ENCODE results near the gene SV2C.

Gene SV2C

DNA sequence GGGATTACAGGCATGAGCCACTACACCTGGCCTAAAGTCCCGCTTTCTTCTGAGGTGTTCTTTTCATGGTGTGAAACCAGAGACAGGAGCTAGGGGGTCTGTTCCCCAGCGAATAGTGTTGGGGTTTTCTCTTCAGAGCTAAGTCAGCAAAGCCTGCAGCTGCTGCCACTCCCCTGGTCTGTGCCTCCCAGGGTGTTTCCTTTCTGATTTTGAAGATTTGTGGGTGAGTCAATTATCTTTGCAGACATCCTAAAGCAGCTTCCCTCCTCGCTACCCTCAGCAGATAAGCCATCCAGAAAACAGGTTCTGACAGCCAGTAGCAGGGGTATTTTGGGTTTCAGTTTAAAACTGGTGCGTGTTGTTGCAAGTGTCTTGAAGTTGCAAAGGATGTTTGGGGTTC is 247.9 kb downstream of the SV2C start:
- H3K27me3 ChIP-seq (ENCODE audit: insufficient read depth, low read length, poor library complexity) = no peaks in the 10 kb centered on the region
- peak; percentile 7 for DNase-seq
- H4K20me1 ChIP-seq (ENCODE audit: insufficient read depth, low read length) = no peaks in the 10 kb centered on the region
- no peak for TF ChIP-seq CTCF (IDR thresholded peaks at IDR 0.05; ENCODE audit: borderline replicate concordance, extremely low read depth, low read length, poor library complexity, severe bottlenecking)
- no peak for TF ChIP-seq EZH2 (IDR thresholded peaks at IDR 0.05; ENCODE audit: borderline replicate concordance, low read depth, low read length, severe bottlenecking)
- no peaks in the 10 kb centered on the region for H3K36me3 ChIP-seq (ENCODE audit: insufficient read depth, low read length)
- no peaks in the 10 kb centered on the region for H3K9me3 ChIP-seq (ENCODE audit: insufficient read depth, low read length, severe bottlenecking)
- H3K9ac ChIP-seq (ENCODE audit: low read depth, low read length) = no peak overlapping the region
- H3K79me2 ChIP-seq (ENCODE audit: insufficient read depth, low read length) = no peaks in the 10 kb centered on the region
- ATAC-seq (ENCODE audit: insufficient read depth, low read depth) = peak; percentile 58; the same call in 2 of the 3 replicates
- no peak overlapping the region for H3K4me2 ChIP-seq (ENCODE audit: insufficient read depth, low read length)
- peaks cover 7% of the 10 kb centered on the region for H3K4me1 ChIP-seq (ENCODE audit: insufficient read depth, low read length)
- H2AFZ ChIP-seq (ENCODE audit: low read depth, low read length) = no peak overlapping the region
- H3K4me3 ChIP-seq (ENCODE audit: low read depth in 1 of 2, low read length in 2 of 2) = no peak overlapping the region
- H3K27ac ChIP-seq (ENCODE audit: low read length) = no peak overlapping the region

- Histone ChIP-seq H3K9me3 (ENCODE audit: insufficient read depth, low read length, severe bottlenecking) (peaks cover 5% of the 10 kb centered on the region), H3K79me2 (ENCODE audit: insufficient read depth, low read length) (no peaks in the 10 kb centered on the region), H4K20me1 (ENCODE audit: insufficient read depth, low read length) (no peaks in the 10 kb centered on the region), H3K4me3 (ENCODE audit: low read depth in 1 of 2, low read length in 2 of 2) (no peak overlapping the region), H3K27me3 (ENCODE audit: insufficient read depth, low read length, poor library complexity) (no peaks in the 10 kb centered on the region), H3K9ac (ENCODE audit: low read depth, low read length) (no peak overlapping the region), H2AFZ (ENCODE audit: low read depth, low read length) (no peak overlapping the region), H3K36me3 (ENCODE audit: insufficient read depth, low read length) (no peaks in the 10 kb centered on the region), H3K4me2 (ENCODE audit: insufficient read depth, low read length) (no peak overlapping the region), H3K27ac (ENCODE audit: low read length) (no peak overlapping the region), H3K4me1 (ENCODE audit: insufficient read depth, low read length) (no peaks in the 10 kb centered on the region)
- DNase-seq = no peak
- TF ChIP-seq CTCF (IDR thresholded peaks at IDR 0.05; ENCODE audit: borderline replicate concordance, extremely low read depth, low read length, poor library complexity, severe bottlenecking) (no peak), EZH2 (IDR thresholded peaks at IDR 0.05; ENCODE audit: borderline replicate concordance, low read depth, low read length, severe bottlenecking) (no peak)
- ATAC-seq (ENCODE audit: insufficient read depth, low read depth) = no peak
These were observed 248.9 kb downstream of the SV2C start for GRCh38 chr5:76332102-76332501.

- Histone ChIP-seq H3K27me3 (ENCODE audit: insufficient read depth, low read length, poor library complexity) (no peaks in the 10 kb centered on the region), H3K27ac (ENCODE audit: low read length) (no peak overlapping the region), H3K79me2 (ENCODE audit: insufficient read depth, low read length) (no peaks in the 10 kb centered on the region), H3K4me3 (ENCODE audit: low read depth in 1 of 2, low read length in 2 of 2) (no peak overlapping the region), H3K9ac (ENCODE audit: low read depth, low read length) (no peak overlapping the region), H3K36me3 (ENCODE audit: insufficient read depth, low read length) (no peaks in the 10 kb centered on the region), H2AFZ (ENCODE audit: low read depth, low read length) (no peak overlapping the region), H3K4me1 (ENCODE audit: insufficient read depth, low read length) (no peaks in the 10 kb centered on the region), H3K4me2 (ENCODE audit: insufficient read depth, low read length) (no peak overlapping the region), H3K9me3 (ENCODE audit: insufficient read depth, low read length, severe bottlenecking) (peaks cover 5% of the 10 kb centered on the region), H4K20me1 (ENCODE audit: insufficient read depth, low read length) (no peaks in the 10 kb centered on the region)
- DNase-seq (no peak), ATAC-seq (ENCODE audit: insufficient read depth, low read depth) (no peak)
- TF ChIP-seq EZH2 (IDR thresholded peaks at IDR 0.05; ENCODE audit: borderline replicate concordance, low read depth, low read length, severe bottlenecking) = no peak
These were observed 249.5 kb downstream of the SV2C start for GRCh38 chr5:76332611-76333205.

DNA sequence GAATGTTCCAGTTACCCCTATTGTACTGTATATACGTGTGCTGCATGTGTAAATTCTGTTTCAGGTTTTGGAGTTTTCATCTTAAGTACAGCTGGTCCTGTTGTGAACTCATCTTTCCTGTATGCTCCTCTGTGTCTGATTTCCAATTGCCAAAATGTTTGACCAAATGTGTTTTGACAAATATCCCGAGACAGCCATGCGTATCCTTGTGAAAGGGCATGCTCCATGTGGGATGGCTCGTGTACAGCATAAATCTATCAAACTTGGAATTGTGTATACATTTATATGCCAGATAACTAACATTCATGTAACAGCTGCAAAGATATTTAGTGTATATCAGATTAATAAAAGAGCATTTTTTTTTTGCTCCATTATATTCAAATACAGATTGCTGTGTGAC is 250.4 kb downstream of the SV2C start:
- peaks cover 5% of the 10 kb centered on the region for H3K9me3 ChIP-seq (ENCODE audit: insufficient read depth, low read length, severe bottlenecking)
- H3K36me3 ChIP-seq (ENCODE audit: insufficient read depth, low read length) = no peaks in the 10 kb centered on the region
- no peaks in the 10 kb centered on the region for H3K27me3 ChIP-seq (ENCODE audit: insufficient read depth, low read length, poor library complexity)
- H3K4me1 ChIP-seq (ENCODE audit: insufficient read depth, low read length) = no peaks in the 10 kb centered on the region
- H2AFZ ChIP-seq (ENCODE audit: low read depth, low read length) = no peak overlapping the region
- TF ChIP-seq EZH2 (IDR thresholded peaks at IDR 0.05; ENCODE audit: borderline replicate concordance, low read depth, low read length, severe bottlenecking) (no peak), CTCF (IDR thresholded peaks at IDR 0.05; ENCODE audit: borderline replicate concordance, extremely low read depth, low read length, poor library complexity, severe bottlenecking) (no peak)
- H3K4me2 ChIP-seq (ENCODE audit: insufficient read depth, low read length) = no peak overlapping the region
- no peaks in the 10 kb centered on the region for H4K20me1 ChIP-seq (ENCODE audit: insufficient read depth, low read length)
- H3K79me2 ChIP-seq (ENCODE audit: insufficient read depth, low read length) = no peaks in the 10 kb centered on the region
- no peak overlapping the region for H3K27ac ChIP-seq (ENCODE audit: low read length)
- ATAC-seq (ENCODE audit: insufficient read depth, low read depth) = no peak
- no peak overlapping the region for H3K9ac ChIP-seq (ENCODE audit: low read depth, low read length)
- no peak for DNase-seq
- no peak overlapping the region for H3K4me3 ChIP-seq (ENCODE audit: low read depth in 1 of 2, low read length in 2 of 2)
